Measurements from ENCODE around the gene COLGALT1.

Gene COLGALT1

DNA sequence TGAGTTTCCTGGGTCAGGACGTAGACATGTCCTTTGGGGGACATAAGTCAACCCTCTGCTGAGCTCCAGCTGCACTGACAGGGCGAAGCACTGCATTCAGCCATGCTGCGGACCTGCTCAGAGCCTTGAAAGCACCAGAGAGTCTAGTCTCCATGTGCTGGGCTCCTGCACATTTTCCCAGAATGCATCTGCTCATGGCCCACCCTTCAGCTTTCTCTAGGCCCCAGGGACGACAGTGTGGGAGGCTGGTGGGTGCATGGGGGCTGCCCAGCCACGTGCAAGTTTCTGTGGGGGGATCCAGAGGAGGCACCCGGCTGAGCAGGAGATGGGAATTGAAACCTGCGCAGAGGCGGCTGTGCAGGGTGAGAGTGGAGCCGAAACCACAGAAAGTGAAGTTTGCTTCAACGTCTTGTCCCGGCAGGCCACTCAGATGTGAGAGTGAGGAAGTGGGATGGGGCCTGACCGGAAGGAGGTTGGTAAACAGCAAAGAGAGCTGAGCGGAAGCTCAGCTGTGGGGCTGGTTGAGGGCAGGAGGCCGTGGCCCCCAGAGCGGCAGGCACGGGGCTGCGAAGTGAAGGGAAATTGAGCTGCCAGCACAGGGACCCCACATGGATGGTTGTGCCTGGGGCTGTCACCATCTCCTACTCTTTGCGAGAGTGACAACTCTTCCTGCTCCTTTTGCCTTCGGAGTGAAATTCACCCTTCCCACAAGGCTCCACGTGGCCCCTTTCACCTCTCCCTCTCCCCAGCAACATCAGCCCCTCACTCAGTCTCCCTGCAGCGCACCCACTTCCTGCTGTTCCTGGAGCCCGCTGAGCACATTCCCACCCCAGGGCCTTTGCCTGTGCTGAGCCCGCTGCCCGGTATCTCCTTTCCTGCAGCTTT lies 32.2 kb upstream of the COLGALT1 start:
- Mint-ChIP-seq H3K4me1 (peaks cover 22% of the 10 kb centered on the region), H3K27ac (ENCODE audit: low read depth) (peak overlapping the region; percentile 88), H3K36me3 (ENCODE audit: insufficient read depth) (peaks cover 8% of the 10 kb centered on the region), H3K27me3 (no peaks in the 10 kb centered on the region), H3K9me3 (no peaks in the 10 kb centered on the region), H3K4me3 (peak overlapping the region; percentile 69)
- peak in 1 of 2 donors; percentile 27 for DNase-seq (ENCODE audit: low spot score in 2 of 2)
- peak; percentile 82 for ATAC-seq (replicated peaks; ENCODE audit: extremely low read depth, poor library complexity, severe bottlenecking)

DNA sequence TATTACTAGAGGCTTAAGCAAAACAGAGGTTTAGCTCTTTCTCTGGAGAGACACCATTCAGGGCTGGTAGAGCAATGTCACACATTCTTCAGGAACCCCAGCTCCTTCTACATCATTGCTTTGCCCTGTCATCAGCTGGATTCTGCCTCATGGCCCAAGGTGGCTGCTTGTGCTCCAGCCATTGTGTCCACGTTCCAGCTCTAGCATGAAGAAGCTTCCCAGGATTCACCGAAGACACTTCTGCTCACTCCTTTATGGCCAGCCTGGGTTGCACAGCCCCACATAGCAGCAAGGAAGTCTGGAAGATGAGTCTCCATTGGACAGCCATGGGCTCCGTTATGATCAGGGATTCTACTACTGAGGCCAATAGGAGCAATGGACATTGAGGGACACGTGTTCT lies 30.8 kb upstream of the COLGALT1 start:
- Mint-ChIP-seq H3K27me3 (no peaks in the 10 kb centered on the region), H3K36me3 (ENCODE audit: insufficient read depth) (peaks cover 5% of the 10 kb centered on the region), H3K9me3 (no peaks in the 10 kb centered on the region), H3K4me1 (peaks cover 22% of the 10 kb centered on the region), H3K27ac (ENCODE audit: low read depth) (no peak overlapping the region), H3K4me3 (no peak overlapping the region)
- ATAC-seq (replicated peaks; ENCODE audit: extremely low read depth, poor library complexity, severe bottlenecking) (no peak), DNase-seq (ENCODE audit: low spot score in 2 of 2) (no peak)

DNA sequence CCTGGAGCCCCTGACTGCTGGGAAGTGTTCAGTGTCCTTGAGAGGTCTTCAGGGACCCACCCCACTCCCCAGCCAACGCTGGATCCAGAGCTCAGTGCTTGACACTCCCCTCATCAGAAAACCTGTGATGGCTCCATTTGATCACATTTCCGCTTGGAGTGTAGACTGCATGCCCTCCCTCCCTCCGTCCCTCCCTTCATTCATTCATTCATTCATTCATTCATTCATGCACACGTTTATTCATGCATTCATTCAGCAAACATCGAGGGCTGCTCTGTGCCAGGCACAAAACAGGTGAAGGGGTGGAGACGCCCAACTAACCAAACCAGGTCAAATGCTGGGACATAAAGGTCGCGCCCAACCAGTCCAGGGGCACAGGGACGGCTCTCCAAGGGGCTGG lies 30.3 kb upstream of the COLGALT1 start:
- ATAC-seq (replicated peaks; ENCODE audit: extremely low read depth, poor library complexity, severe bottlenecking): no peak
- no peak for DNase-seq (ENCODE audit: low spot score in 2 of 2)
- Mint-ChIP-seq H3K27ac (ENCODE audit: low read depth) (no peak overlapping the region), H3K9me3 (no peaks in the 10 kb centered on the region), H3K4me3 (no peak overlapping the region), H3K4me1 (peaks cover 22% of the 10 kb centered on the region), H3K27me3 (no peaks in the 10 kb centered on the region), H3K36me3 (ENCODE audit: insufficient read depth) (peaks cover 5% of the 10 kb centered on the region)

DNA sequence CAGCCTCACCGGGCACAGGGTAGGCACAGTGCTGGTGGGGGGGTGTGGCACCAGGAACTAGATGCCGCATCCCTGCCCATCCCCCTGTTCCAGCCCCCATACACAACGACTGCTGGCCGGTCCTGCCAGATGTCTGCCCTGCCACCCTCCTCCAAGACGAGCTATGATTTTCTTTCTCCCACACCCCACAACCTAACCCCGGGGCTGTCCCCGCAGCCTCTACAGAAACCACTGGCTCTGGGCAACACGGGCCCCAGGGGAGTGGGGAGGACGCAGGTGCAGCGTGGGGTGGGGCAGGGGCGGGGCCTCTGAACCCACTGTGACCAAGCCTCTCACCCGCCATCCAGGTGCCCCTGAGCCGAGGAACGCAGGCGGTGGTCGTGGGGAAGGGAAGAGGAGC lies 28.5 kb upstream of the COLGALT1 start:
- Mint-ChIP-seq H3K4me3 (no peak overlapping the region), H3K9me3 (no peaks in the 10 kb centered on the region), H3K27me3 (no peaks in the 10 kb centered on the region), H3K36me3 (ENCODE audit: insufficient read depth) (peaks cover 2% of the 10 kb centered on the region), H3K4me1 (peaks cover 22% of the 10 kb centered on the region), H3K27ac (ENCODE audit: low read depth) (no peak overlapping the region)
- no peak for ATAC-seq (replicated peaks; ENCODE audit: extremely low read depth, poor library complexity, severe bottlenecking)
- no peak for DNase-seq (ENCODE audit: low spot score in 2 of 2)

DNA sequence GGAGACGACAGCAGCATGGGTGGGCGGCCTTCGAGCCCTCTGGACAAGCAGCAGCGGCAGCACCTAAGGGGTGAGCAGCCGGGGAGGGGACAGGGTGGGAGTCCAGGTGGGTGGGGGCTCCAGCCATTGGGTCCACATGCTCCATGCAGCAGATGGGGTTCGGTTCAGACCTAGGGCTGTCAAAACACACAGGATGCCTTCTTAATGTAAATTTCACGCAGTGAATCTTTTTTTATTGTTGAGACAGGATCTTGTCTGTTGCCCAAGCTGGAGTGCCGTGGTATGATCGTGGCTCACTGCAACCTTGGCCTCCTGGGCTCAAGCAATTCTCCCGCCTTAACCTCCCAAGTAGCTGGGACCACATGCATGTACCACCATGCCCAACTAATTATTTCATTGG lies 28.1 kb upstream of the COLGALT1 start:
- H3K27ac Mint-ChIP-seq (ENCODE audit: low read depth): no peak overlapping the region
- H3K4me1 Mint-ChIP-seq: peaks cover 21% of the 10 kb centered on the region
- no peaks in the 10 kb centered on the region for H3K27me3 Mint-ChIP-seq
- DNase-seq (ENCODE audit: low spot score in 2 of 2) (no peak), ATAC-seq (replicated peaks; ENCODE audit: extremely low read depth, poor library complexity, severe bottlenecking) (no peak)
- no peak overlapping the region for H3K4me3 Mint-ChIP-seq
- H3K36me3 Mint-ChIP-seq (ENCODE audit: insufficient read depth): peaks cover 2% of the 10 kb centered on the region
- H3K9me3 Mint-ChIP-seq: no peaks in the 10 kb centered on the region

DNA sequence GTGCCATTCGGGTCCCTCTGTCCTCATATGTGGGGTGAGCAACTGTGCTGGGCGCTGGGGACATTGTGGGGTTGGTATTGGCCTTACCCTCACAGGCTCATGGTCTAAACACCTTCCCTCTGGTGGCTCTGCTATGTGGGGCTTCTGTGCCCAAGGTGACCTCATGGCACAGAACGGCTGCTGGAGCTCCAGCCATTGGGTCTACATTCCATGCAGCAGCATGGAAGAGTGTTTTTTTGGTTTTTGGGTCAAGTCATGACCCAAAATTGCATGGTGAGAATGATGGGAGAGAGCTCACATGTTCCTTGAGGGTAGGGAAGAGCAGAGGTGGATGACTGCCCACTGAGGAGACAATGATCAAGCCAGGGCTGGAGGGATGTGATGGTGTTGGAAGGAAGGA lies 26.8 kb upstream of the COLGALT1 start:
- peaks cover 8% of the 10 kb centered on the region for H3K4me1 Mint-ChIP-seq
- H3K27me3 Mint-ChIP-seq: no peaks in the 10 kb centered on the region
- H3K36me3 Mint-ChIP-seq (ENCODE audit: insufficient read depth): peaks cover 2% of the 10 kb centered on the region
- H3K27ac Mint-ChIP-seq (ENCODE audit: low read depth): no peak overlapping the region
- no peaks in the 10 kb centered on the region for H3K9me3 Mint-ChIP-seq
- H3K4me3 Mint-ChIP-seq: no peak overlapping the region
- ATAC-seq (replicated peaks; ENCODE audit: extremely low read depth, poor library complexity, severe bottlenecking) (no peak), DNase-seq (ENCODE audit: low spot score in 2 of 2) (no peak)

DNA sequence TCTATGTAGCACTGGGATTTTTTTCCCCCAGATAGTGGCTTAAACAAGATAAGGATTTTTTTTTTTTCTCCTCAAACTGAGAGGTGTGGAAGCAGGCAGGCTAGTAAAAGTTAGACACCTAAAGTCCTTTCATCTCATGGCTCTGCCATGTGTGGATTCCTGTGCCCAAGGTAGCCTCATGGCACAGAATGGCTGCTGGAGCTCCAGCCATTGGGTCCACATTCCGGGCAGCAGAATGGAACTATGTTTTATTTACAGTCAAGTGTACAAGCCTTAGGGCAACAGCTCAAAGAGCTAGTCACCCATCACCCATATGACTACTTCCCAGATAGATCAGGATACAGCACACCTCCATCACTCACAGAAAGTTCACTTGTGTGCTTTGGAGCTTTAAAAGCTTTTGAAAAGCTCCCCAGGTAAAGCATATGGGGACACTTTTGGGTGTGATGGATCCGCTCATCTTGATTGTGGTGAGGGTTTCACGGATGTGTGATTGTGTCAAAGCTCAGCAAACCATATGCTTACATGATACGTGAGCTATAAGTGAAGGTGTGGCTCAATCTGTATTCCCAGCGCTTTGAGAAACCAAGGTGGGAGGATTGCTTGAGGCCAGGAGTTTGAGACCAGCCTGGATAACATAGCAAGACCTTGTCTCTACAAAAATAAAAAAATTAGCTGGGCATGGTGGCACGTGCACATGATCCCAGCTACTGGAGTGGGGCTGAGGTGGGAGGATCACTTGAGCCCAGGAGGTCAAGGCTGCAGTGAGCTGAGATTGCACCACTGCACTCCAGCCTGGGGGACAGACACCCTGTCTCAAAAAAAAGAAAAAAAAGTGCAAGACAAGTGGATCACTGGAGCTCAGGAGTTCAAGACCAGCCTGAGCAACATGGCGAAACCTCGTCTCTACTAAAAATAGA lies 25.9 kb upstream of the COLGALT1 start:
- Mint-ChIP-seq H3K36me3 (ENCODE audit: insufficient read depth) (peaks cover 2% of the 10 kb centered on the region), H3K27me3 (no peaks in the 10 kb centered on the region), H3K4me1 (no peaks in the 10 kb centered on the region), H3K27ac (ENCODE audit: low read depth) (peak overlapping the region; percentile 57), H3K9me3 (no peaks in the 10 kb centered on the region), H3K4me3 (no peak overlapping the region)
- DNase-seq (ENCODE audit: low spot score in 2 of 2) (no peak), ATAC-seq (replicated peaks; ENCODE audit: extremely low read depth, poor library complexity, severe bottlenecking) (no peak)

DNA sequence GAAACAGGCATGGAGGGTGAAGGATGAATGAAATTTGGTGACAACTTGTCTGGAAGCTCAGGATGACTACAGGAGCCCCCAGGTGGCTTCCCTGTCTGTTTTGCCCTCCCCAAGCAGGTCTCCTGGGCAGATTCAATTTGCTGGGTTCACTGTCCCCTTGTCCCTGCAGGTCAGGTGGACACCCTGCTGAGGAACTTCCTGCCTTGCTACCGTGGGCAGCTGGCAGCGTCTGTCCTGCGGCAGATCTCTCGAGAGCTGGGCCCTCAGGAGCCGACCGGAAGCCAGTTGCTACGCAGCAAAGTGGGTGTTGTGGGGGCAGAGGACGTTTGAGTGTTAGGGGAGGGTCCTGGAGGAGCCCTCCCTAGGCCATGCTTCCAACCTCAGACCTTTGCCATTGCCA lies 24.9 kb upstream of the COLGALT1 start:
- Mint-ChIP-seq H3K27ac (ENCODE audit: low read depth) (peak overlapping the region; percentile 57), H3K4me1 (no peaks in the 10 kb centered on the region)

DNA sequence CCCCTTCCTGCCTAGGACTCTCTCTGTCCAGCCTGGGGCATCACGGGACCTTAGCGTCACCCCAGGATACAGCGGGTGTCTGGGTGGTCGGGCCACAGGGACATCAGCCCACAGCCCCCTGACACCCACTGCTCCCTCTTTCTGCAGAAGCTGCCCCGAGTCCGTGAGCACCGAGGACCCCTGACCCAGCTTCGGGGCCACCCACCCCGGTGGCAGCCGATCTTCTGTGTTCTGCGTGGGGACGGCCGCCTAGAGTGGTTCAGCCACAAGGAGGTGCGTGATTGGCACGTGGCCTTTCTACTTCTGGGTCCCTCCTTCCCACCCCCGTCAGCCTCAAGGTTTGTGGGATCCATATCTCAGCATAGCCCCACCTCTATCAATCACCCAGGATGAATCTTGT lies 23.3 kb upstream of the COLGALT1 start:
- ATAC-seq (replicated peaks; ENCODE audit: extremely low read depth, poor library complexity, severe bottlenecking): no peak
- Mint-ChIP-seq H3K36me3 (ENCODE audit: insufficient read depth) (peaks cover 4% of the 10 kb centered on the region), H3K27ac (ENCODE audit: low read depth) (no peak overlapping the region), H3K9me3 (no peaks in the 10 kb centered on the region), H3K27me3 (no peaks in the 10 kb centered on the region), H3K4me3 (no peak overlapping the region), H3K4me1 (no peaks in the 10 kb centered on the region)
- DNase-seq (ENCODE audit: low spot score in 2 of 2): no peak

More for the DNA sequence above, 24.9 kb upstream of the COLGALT1 start:
- ATAC-seq (replicated peaks; ENCODE audit: extremely low read depth, poor library complexity, severe bottlenecking) (no peak), DNase-seq (ENCODE audit: low spot score in 2 of 2) (no peak)
- Mint-ChIP-seq H3K36me3 (ENCODE audit: insufficient read depth) (peaks cover 2% of the 10 kb centered on the region), H3K27me3 (no peaks in the 10 kb centered on the region), H3K4me3 (no peak overlapping the region), H3K9me3 (no peaks in the 10 kb centered on the region)

DNA sequence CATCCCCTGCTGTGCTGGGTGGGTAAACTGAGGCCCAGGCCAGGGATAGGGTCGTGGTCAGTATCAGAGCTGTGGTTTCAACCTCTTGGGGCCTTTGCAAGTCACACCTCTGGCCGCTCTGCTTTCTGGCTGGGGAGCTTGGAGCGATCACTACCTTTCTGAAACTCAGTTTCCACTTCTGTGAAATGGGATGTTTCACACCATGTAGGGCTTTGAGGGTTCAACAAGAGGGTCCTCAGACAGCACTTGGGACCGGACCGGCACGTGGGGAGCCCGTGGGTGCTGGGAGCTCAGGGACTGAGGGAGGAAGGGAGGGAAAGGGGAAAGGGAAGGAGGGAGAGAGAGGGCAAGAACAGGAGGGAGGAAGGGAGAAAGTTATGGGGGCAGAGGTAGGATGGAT lies 22.9 kb upstream of the COLGALT1 start:
- Mint-ChIP-seq H3K9me3 (no peaks in the 10 kb centered on the region), H3K27me3 (no peaks in the 10 kb centered on the region), H3K4me3 (no peak overlapping the region), H3K36me3 (ENCODE audit: insufficient read depth) (peaks cover 4% of the 10 kb centered on the region), H3K4me1 (peaks cover under 1% of the 10 kb centered on the region), H3K27ac (ENCODE audit: low read depth) (no peak overlapping the region)
- no peak for ATAC-seq (replicated peaks; ENCODE audit: extremely low read depth, poor library complexity, severe bottlenecking)
- no peak for DNase-seq (ENCODE audit: low spot score in 2 of 2)

DNA sequence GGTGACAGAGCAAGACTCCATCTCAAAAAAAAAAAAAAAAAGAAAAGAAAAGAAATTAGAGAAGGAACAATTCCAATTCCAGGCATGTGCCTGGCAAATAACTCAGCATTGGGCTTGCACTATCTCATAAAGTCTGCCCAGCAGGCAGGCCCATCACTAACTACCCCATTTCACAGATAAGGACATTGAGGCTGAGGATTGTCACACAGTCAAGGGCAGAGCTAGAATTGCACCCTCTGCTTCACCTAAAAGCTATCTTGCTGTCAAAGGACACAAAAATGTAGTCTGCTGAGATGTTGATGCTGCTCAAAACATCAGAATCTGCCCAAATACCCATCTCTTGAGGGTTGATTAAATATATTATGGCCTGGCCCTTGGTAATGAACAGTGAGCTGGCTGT lies 20.7 kb upstream of the COLGALT1 start:
- no peaks in the 10 kb centered on the region for H3K27me3 Mint-ChIP-seq
- peaks cover 7% of the 10 kb centered on the region for H3K36me3 Mint-ChIP-seq (ENCODE audit: insufficient read depth)
- no peak for DNase-seq (ENCODE audit: low spot score in 2 of 2)
- H3K27ac Mint-ChIP-seq (ENCODE audit: low read depth): no peak overlapping the region
- H3K4me1 Mint-ChIP-seq: peaks cover 19% of the 10 kb centered on the region
- no peaks in the 10 kb centered on the region for H3K9me3 Mint-ChIP-seq
- H3K4me3 Mint-ChIP-seq: no peak overlapping the region
- no peak for ATAC-seq (replicated peaks; ENCODE audit: extremely low read depth, poor library complexity, severe bottlenecking)

DNA sequence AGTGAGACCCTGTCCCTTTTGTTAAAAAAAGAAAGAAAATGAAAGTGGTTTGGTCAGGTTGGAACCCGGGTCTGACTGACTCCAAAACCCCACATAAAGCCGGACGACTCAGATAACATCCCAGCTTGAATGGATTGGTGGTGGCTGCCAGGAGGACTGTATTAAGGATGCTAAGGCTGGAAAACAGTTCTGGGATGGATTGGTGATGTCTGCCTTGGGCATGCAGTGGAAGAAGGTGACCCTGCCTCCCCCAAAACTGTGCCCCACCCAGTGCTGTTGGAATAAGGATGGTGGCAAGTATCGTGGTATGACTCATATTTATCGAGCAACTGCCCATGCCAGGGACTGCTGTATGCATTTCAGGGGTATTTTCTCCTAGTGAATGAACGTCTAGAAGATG lies 18.5 kb upstream of the COLGALT1 start:
- no peak overlapping the region for H3K27ac Mint-ChIP-seq (ENCODE audit: low read depth)
- peaks cover 7% of the 10 kb centered on the region for H3K36me3 Mint-ChIP-seq (ENCODE audit: insufficient read depth)
- H3K9me3 Mint-ChIP-seq: no peaks in the 10 kb centered on the region
- H3K4me3 Mint-ChIP-seq: no peak overlapping the region
- no peaks in the 10 kb centered on the region for H3K27me3 Mint-ChIP-seq
- H3K4me1 Mint-ChIP-seq: peaks cover 20% of the 10 kb centered on the region
- ATAC-seq (replicated peaks; ENCODE audit: extremely low read depth, poor library complexity, severe bottlenecking) (no peak), DNase-seq (ENCODE audit: low spot score in 2 of 2) (no peak)

Data from central memory CD8-positive, alpha-beta T cell (primary cell).